Activated CD8-positive, alpha-beta memory T cell treated with anti-CD3 and anti-CD28 coated beads for 36 hours (primary cell): ENCODE data around the gene NDUFS3. TPM values are rescaled to one million over a fixed set of nuclear protein-coding genes. Genes with fewer than 3 reads are reported as not detected.
"Not testable (repeated sequence)": the region's sequence is repeated elsewhere in the genome, so short reads cannot be mapped to it uniquely, and the experiment has no call there.

ENCODE experiments used
- CTCF ChIA-PET: fragments of 350-600 bp; sonication (Branson Sonifier 250); formaldehyde crosslinking; loops from one replicate; lab custom pipeline; 2021; ENCODE audit warnings: antibody characterized with exemption; lab: Charles Lee
- POLR2A ChIA-PET: fragments of 350-600 bp; sonication (Branson Sonifier 250); formaldehyde crosslinking; loops from one replicate; lab custom pipeline; 2021; ENCODE audit warnings: antibody characterized with exemption; lab: Charles Lee
- total RNA-seq, 2 experiments: library from RNA; stranded (reverse); gene quantifications; one replicate each; pipeline ENCODE4 v1.2.3, GENCODE V29; 2021

Gene NDUFS3
- total RNA-seq, 2 experiments from 2014 or later = 145 to 149 TPM

- POLR2A ChIA-PET = interaction anchor here (0.6 to 2.4 kb wide), 8 partner anchors 12 to 246 kb away, joined by 3 to 15 read pairs (median 4); partner anchors contain the start of genes KBTBD4, NDUFS3 and PSMC3
- CTCF ChIA-PET = interaction anchor here (0.7 to 2.3 kb wide), 15 partner anchors 9 to 900 kb away, joined by 3 to 12 read pairs (median 4); partner anchors contain the start of genes KBTBD4, NDUFS3 and PTPMT1
These were observed 26.8 kb upstream of the NDUFS3 start for GRCh38 chr11:47552056-47552565.

GRCh38 chr11:47552566-47553405, 26.1 kb upstream of the NDUFS3 start, which contains the start of gene CELF1:
Gene CELF1 (minus strand): TSS chr11:47553132. CDS start chr11:47499523, 53,609 bp downstream.
- POLR2A ChIA-PET = interaction anchor here (0.6 to 2.4 kb wide), 7 partner anchors 12 to 127 kb away, joined by 3 to 15 read pairs (median 5); partner anchors contain the start of genes KBTBD4, NDUFS3 and PSMC3
- CTCF ChIA-PET = interaction anchor here (0.6 to 2.3 kb wide), 22 partner anchors 12 to 900 kb away, joined by 3 to 12 read pairs (median 4); partner anchors contain the start of genes KBTBD4, NDUFS3, PSMC3 and PTPMT1

- CTCF ChIA-PET = interaction anchor here (0.6 to 2.3 kb wide), 12 partner anchors 11 to 127 kb away, joined by 3 to 12 read pairs (median 4); partner anchors contain the start of genes KBTBD4, NDUFS3 and PSMC3
- POLR2A ChIA-PET = interaction anchor here (0.9 to 1.0 kb wide), 2 partner anchors 11 to 13 kb away, joined by 3 to 5 read pairs; no protein-coding TSS in a partner anchor
These were observed 25.5 kb upstream of the NDUFS3 start for GRCh38 chr11:47553406-47553743.

- POLR2A ChIA-PET, CTCF ChIA-PET: not testable (repeated sequence)
These were observed 21.9 kb upstream of the NDUFS3 start for GRCh38 chr11:47557004-47557403.

- CTCF ChIA-PET = no interaction called here
These were observed 20.2 kb upstream of the NDUFS3 start for GRCh38 chr11:47558695-47559094.

GRCh38 chr11:47560426-47560825, 18.4 kb upstream of the NDUFS3 start:
- POLR2A ChIA-PET = no interaction called here

More at GRCh38 chr11:47558695-47559094, 20.2 kb upstream of the NDUFS3 start:
- POLR2A ChIA-PET = no interaction called here

GRCh38 chr11:47562393-47562792, 16.5 kb upstream of the NDUFS3 start:
- ChIA-PET CTCF (interaction anchor here (0.7 to 0.9 kb wide), 2 partner anchors 16 to 199 kb away, joined by 3 to 4 read pairs; partner anchors contain the start of genes KBTBD4 and NDUFS3), POLR2A (interaction anchor here (0.6 kb wide), 1 partner anchor 455 kb away, joined by 5 read pairs; no protein-coding TSS in a partner anchor)

More at GRCh38 chr11:47560426-47560825, 18.4 kb upstream of the NDUFS3 start:
- CTCF ChIA-PET = interaction anchor here (0.7 kb wide), 2 partner anchors 167 to 345 kb away, joined by 3 to 4 read pairs; partner anchors contain the start of gene DDB2

GRCh38 chr11:47564366-47564765, 14.5 kb upstream of the NDUFS3 start:
- POLR2A ChIA-PET = interaction anchor here (1.0 to 3.4 kb wide), 3 partner anchors 11 to 293 kb away, joined by 3 to 19 read pairs (median 5); partner anchors contain the start of genes CELF1, KBTBD4 and NDUFS3
- CTCF ChIA-PET = interaction anchor here (0.5 to 2.6 kb wide), 5 partner anchors 9 to 152 kb away, joined by 3 to 20 read pairs (median 6); partner anchors contain the start of genes CELF1, KBTBD4 and NDUFS3

GRCh38 chr11:47564933-47565339, 13.9 kb upstream of the NDUFS3 start:
- ChIA-PET CTCF (interaction anchor here (1.2 to 2.6 kb wide), 4 partner anchors 9 to 13 kb away, joined by 4 to 20 read pairs (median 6); partner anchors contain the start of genes CELF1, KBTBD4 and NDUFS3), POLR2A (interaction anchor here (1.0 to 3.4 kb wide), 3 partner anchors 12 to 294 kb away, joined by 3 to 19 read pairs (median 5); partner anchors contain the start of genes CELF1, KBTBD4 and NDUFS3)

- ChIA-PET POLR2A (interaction anchor here (0.7 to 3.4 kb wide), 6 partner anchors 12 to 295 kb away, joined by 3 to 19 read pairs (median 6); partner anchors contain the start of genes CELF1, KBTBD4 and NDUFS3), CTCF (interaction anchor here (0.9 to 2.6 kb wide), 3 partner anchors 13 to 112 kb away, joined by 3 to 20 read pairs (median 6); partner anchors contain the start of genes KBTBD4 and NDUFS3)
These were observed 13.3 kb upstream of the NDUFS3 start, which contains the start of gene PTPMT1 for GRCh38 chr11:47565340-47566148. Gene PTPMT1 (plus strand): TSS chr11:47565599. CDS start chr11:47565623, 24 bp downstream.

- ChIA-PET POLR2A (interaction anchor here (0.7 to 3.4 kb wide), 5 partner anchors 13 to 194 kb away, joined by 3 to 19 read pairs (median 8); partner anchors contain the start of genes CELF1, KBTBD4 and NDUFS3), CTCF (interaction anchor here (0.6 to 2.6 kb wide), 5 partner anchors 12 to 245 kb away, joined by 3 to 20 read pairs (median 4); partner anchors contain the start of genes CELF1, KBTBD4 and NDUFS3)
These were observed 12.7 kb upstream of the NDUFS3 start for GRCh38 chr11:47566149-47566698.

GRCh38 chr11:47569646-47570045, 9.2 kb upstream of the NDUFS3 start:
- ChIA-PET POLR2A (interaction anchor here (1.9 kb wide), 1 partner anchor 8 kb away, joined by 7 read pairs; no protein-coding TSS in a partner anchor), CTCF (no interaction called here)

- ChIA-PET POLR2A (interaction anchor here (0.6 kb wide), 2 partner anchors 77 to 90 kb away, joined by 5 to 8 read pairs; no protein-coding TSS in a partner anchor), CTCF (interaction anchor here (0.7 kb wide), 1 partner anchor 34 kb away, joined by 3 read pairs; no protein-coding TSS in a partner anchor)
These were observed 8.1 kb upstream of the NDUFS3 start for GRCh38 chr11:47570651-47571356.

GRCh38 chr11:47571357-47571729, 7.5 kb upstream of the NDUFS3 start:
- ChIA-PET POLR2A (no interaction called here), CTCF (no interaction called here)

GRCh38 chr11:47571895-47572294, 7.0 kb upstream of the NDUFS3 start:
- POLR2A ChIA-PET = no interaction called here
- CTCF ChIA-PET = no interaction called here

GRCh38 chr11:47572715-47573255, 6.1 kb upstream of the NDUFS3 start:
- POLR2A ChIA-PET = no interaction called here
- CTCF ChIA-PET = interaction anchor here (0.9 kb wide), 1 partner anchor 20 kb away, joined by 3 read pairs; the partner anchor contains the start of gene CELF1
